ENCODE results near the gene NUP85. TPM values are rescaled to one million over a fixed set of nuclear protein-coding genes. Genes with fewer than 3 reads are reported as not detected.

NUP85 gene
- total RNA-seq, 1 donor from 2014 or later: 83.9 TPM

GRCh38 chr17:75270218-75270965 lies 64.9 kb downstream of the NUP85 start:
- peaks cover 8% of the 10 kb centered on the region for H3K36me3 Mint-ChIP-seq (ENCODE audit: low read depth, unreplicated experiment)
- no peaks in the 10 kb centered on the region for H3K27me3 Mint-ChIP-seq (ENCODE audit: unreplicated experiment)
- H3K4me1 Mint-ChIP-seq (ENCODE audit: unreplicated experiment): peaks cover 51% of the 10 kb centered on the region
- no peaks in the 10 kb centered on the region for H3K9me3 Mint-ChIP-seq (ENCODE audit: unreplicated experiment)
- DNase-seq (ENCODE audit: low spot score): peak; percentile 62
- TF ChIP-seq, protein P1, sequence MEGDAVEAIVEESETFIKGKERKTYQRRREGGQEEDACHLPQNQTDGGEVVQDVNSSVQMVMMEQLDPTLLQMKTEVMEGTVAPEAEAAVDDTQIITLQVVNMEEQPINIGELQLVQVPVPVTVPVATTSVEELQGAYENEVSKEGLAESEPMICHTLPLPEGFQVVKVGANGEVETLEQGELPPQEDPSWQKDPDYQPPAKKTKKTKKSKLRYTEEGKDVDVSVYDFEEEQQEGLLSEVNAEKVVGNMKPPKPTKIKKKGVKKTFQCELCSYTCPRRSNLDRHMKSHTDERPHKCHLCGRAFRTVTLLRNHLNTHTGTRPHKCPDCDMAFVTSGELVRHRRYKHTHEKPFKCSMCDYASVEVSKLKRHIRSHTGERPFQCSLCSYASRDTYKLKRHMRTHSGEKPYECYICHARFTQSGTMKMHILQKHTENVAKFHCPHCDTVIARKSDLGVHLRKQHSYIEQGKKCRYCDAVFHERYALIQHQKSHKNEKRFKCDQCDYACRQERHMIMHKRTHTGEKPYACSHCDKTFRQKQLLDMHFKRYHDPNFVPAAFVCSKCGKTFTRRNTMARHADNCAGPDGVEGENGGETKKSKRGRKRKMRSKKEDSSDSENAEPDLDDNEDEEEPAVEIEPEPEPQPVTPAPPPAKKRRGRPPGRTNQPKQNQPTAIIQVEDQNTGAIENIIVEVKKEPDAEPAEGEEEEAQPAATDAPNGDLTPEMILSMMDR (IDR thresholded peaks at IDR 0.05; ENCODE audit: unreplicated experiment): no peak
- peak overlapping the region; percentile 89 for H3K4me3 Mint-ChIP-seq (ENCODE audit: unreplicated experiment)
- no peak overlapping the region for H3K27ac Mint-ChIP-seq (ENCODE audit: unreplicated experiment)

DNA sequence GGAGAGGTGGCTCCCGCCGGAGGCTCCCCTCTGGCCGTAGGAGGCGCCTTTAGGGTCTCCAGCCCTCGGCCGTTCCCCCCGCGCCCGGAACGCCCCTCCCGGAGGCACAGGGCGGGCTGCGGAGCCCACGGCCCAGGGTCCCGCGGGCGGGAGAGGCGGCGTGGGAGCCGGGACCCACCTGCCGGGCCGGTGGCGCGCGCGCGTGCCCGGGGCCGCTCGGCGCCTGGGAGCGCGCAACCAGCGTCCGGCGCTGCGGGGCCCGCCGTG lies 65.4 kb downstream of the NUP85 start, which contains the start of gene MIF4GD:
Gene MIF4GD (minus strand): TSS at position 266 of the 267 bp plus-strand sequence. CDS start 1,036 bp downstream, outside the sequence.
- TF ChIP-seq, protein P1 (IDR thresholded peaks at IDR 0.05; ENCODE audit: unreplicated experiment): no peak
- H3K27ac Mint-ChIP-seq (ENCODE audit: unreplicated experiment): no peak within 1 kb of the TSS
- no peak for DNase-seq (ENCODE audit: low spot score)
- no peaks in the 10 kb centered on the region for H3K9me3 Mint-ChIP-seq (ENCODE audit: unreplicated experiment)
- H3K4me3 Mint-ChIP-seq (ENCODE audit: unreplicated experiment): peak within 1 kb of the TSS; percentile 89
- peaks cover 8% of the 10 kb centered on the region for H3K36me3 Mint-ChIP-seq (ENCODE audit: low read depth, unreplicated experiment)
- no peaks in the 10 kb centered on the region for H3K27me3 Mint-ChIP-seq (ENCODE audit: unreplicated experiment)
- peaks cover 47% of the 10 kb centered on the region for H3K4me1 Mint-ChIP-seq (ENCODE audit: unreplicated experiment)

DNA sequence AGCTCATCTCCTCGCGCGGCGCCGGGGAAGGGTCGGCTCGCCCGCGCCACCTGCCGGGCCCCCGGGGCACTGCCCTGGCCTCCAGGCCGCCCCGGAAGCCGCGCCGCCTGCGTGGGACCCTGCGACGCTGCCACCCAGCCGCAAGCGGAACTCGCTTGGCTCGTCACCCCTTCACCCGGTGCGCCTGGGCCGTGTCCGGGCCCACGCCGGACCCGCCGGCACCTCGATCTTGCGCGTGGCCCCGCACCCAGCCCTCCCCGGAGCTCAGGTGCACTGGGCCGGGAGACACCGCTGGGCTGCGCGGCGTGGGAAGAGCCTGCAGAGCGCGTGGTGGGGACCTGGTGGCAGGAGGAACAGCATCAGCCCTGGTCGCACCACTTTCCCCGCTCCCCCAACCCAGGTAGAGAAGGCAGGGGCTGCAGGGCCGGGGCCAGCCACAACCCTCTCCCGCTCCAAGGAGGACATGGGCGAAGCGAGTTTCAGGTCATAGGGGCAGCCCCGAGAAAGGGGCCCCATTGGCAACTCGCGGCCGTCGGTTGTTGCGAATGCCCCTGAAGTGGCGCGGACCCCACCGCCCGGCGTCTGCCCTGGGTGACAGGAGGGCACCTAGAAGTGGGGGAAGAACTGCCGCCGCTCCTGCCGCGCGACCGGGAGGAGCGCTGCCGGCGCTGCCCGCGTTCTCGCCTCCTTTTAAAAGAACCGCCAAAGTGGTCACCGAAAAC lies 65.9 kb downstream of the NUP85 start:
- Mint-ChIP-seq H3K4me1 (ENCODE audit: unreplicated experiment) (peaks cover 42% of the 10 kb centered on the region), H3K36me3 (ENCODE audit: low read depth, unreplicated experiment) (peaks cover 4% of the 10 kb centered on the region), H3K27ac (ENCODE audit: unreplicated experiment) (no peak overlapping the region), H3K27me3 (ENCODE audit: unreplicated experiment) (no peaks in the 10 kb centered on the region), H3K4me3 (ENCODE audit: unreplicated experiment) (peak overlapping the region; percentile 77), H3K9me3 (ENCODE audit: unreplicated experiment) (no peaks in the 10 kb centered on the region)
- DNase-seq (ENCODE audit: low spot score): peak; percentile 75
- TF ChIP-seq, protein P1 (IDR thresholded peaks at IDR 0.05; ENCODE audit: unreplicated experiment): peak; percentile 76

DNA sequence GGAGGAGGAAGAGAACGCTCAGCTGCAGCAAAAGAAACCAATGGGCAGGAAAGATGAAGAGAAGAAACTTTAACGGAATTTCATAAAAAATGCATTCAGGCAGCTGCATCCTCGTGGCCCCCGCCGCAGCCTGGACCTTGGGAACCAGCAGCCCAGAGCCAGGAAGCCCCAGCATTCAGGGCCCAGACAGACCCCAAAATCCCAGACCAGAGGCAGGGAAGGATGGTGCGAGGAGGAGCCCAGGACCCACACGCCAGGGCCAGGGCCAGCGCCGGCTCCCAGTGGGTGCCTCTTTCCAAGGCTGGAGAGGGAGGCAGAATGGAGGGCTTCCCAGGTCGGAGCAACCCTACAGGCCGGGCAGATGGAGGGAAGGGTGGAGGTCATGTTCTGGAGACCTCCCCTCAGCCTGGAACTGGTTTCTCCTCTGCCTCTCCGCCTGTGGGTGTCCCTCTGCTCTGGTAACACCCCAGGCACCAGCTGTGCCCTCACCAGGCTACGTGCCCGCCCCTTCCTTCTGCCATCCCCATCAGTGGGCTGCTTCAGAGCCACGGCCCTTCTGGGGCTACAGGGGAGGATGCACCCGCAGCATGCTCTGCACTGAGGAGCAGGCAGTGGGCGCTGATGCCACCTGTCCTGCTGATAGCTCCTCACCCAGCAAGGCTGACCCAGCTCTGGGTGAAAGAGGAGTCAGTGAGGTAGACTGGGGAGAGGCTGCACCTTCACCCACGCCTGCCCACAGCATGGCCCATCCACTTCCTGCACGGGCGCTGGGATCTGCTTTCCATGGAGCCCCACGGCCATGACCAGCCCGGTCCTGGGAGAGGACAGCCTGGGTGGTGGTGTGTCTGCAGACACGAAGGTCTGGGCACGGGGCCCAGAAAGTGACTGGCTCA lies 66.7 kb downstream of the NUP85 start:
- Mint-ChIP-seq H3K27ac (ENCODE audit: unreplicated experiment) (no peak overlapping the region), H3K4me3 (ENCODE audit: unreplicated experiment) (peak overlapping the region; percentile 77), H3K36me3 (ENCODE audit: low read depth, unreplicated experiment) (no peaks in the 10 kb centered on the region), H3K27me3 (ENCODE audit: unreplicated experiment) (no peaks in the 10 kb centered on the region), H3K9me3 (ENCODE audit: unreplicated experiment) (no peaks in the 10 kb centered on the region), H3K4me1 (ENCODE audit: unreplicated experiment) (peaks cover 36% of the 10 kb centered on the region)
- TF ChIP-seq, protein P1 (IDR thresholded peaks at IDR 0.05; ENCODE audit: unreplicated experiment): no peak
- no peak for DNase-seq (ENCODE audit: low spot score)

All from endothelial cell (in vitro differentiated cells).